ENCODE results near the gene DIS3L2.

DIS3L2 gene

DNA sequence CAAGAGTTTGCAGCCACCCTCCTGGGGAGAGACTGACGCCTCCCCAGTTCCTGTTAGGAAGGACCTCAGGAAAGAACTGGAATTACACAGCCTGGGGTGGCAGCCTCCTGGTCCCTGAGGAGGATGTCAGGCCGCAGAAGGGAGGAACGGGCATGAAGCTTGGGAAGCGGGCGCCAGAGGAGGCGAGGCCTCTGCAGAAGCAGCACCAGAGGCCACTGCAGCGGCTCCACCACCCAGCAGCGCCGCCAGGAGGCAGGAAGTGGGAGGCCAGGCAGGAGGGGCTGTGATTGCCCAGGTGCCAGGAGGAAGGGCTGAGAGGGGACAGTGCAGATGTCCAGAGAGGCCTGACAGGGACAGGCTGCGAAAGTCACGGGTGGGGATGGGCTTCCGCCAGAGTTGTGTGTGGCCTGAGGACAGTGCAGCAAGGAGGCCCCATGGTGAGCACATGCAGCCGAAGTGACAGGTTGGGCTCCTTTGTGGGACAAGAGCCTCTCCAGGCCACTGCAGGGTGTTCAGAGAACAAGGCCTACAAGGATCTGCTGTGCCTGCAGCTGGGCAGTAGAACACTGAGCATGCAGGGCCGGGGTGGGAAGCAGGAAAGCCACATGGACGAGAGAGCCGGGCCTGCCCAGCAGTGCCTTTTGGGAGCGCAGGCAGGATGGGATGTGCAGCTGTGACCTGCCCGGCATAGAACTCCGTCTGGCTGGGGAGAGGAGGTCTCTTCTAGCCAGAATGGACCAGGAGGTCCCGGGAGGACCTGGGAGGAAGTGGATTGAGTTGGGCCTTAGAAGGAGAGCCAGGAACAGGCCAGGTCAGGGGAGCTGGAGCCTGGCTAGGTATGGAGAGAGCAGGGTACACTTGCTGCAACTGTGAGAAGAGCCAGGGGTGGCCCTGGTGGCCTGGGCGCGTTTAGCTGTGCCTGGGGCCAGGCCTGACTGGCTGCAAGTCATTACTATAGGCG lies 377.9 kb downstream of the DIS3L2 start:
- TF ChIP-seq, protein P1, sequence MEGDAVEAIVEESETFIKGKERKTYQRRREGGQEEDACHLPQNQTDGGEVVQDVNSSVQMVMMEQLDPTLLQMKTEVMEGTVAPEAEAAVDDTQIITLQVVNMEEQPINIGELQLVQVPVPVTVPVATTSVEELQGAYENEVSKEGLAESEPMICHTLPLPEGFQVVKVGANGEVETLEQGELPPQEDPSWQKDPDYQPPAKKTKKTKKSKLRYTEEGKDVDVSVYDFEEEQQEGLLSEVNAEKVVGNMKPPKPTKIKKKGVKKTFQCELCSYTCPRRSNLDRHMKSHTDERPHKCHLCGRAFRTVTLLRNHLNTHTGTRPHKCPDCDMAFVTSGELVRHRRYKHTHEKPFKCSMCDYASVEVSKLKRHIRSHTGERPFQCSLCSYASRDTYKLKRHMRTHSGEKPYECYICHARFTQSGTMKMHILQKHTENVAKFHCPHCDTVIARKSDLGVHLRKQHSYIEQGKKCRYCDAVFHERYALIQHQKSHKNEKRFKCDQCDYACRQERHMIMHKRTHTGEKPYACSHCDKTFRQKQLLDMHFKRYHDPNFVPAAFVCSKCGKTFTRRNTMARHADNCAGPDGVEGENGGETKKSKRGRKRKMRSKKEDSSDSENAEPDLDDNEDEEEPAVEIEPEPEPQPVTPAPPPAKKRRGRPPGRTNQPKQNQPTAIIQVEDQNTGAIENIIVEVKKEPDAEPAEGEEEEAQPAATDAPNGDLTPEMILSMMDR (IDR thresholded peaks at IDR 0.05; ENCODE audit: control extremely low read depth, extremely low read depth, low read depth, missing control alignments): no peak
- CTCF ChIA-PET: interaction anchor here (0.8 to 0.9 kb wide), 2 partner anchors 13 to 23 kb away, joined by 3 read pairs; no protein-coding TSS in a partner anchor

DNA sequence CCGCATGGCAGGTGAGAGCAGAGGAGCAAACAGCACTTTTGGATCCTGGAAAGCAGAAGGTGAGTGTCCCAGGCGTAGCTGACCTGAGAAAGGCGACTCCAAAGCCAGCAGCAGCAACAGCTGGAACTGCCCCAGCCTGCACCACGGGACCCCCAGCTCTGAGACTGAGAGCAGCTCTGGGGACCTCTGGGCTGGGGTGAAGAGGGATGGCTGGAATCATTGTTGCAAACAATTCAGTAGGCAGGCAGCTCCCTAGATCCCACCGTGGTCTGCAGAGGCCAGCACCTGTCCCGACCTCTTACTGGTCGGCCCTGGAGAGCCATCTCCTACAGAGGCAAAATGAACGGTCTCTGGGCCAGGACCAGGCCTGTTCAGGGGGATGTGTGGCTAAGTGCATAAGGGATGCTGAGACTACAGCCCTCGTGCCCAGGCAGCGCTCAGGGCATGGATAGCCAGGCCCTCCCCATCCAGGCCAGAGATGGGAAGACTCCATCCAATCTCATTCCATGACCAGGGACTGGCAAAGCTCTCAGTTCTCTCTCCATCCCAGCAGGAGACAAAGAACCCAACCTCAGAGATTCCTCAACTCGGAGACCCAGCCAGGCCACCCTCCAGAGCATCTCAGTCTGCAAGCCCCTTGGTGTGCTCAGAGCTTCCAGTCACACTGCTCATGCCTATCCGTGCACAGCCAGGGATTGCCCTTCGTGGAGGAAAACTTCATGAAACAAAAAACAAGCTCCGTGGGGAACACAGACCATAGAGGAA lies 378.8 kb downstream of the DIS3L2 start:
- no peak for DNase-seq (ENCODE audit: extremely low spot score)
- TF ChIP-seq, protein P1 (IDR thresholded peaks at IDR 0.05; ENCODE audit: control extremely low read depth, extremely low read depth, low read depth, missing control alignments): no peak
- POLR2A ChIA-PET: no interaction called here
- CTCF ChIA-PET: interaction anchor here (0.7 to 1.6 kb wide), 6 partner anchors 14 to 416 kb away, joined by 3 to 5 read pairs (median 4); no protein-coding TSS in a partner anchor

More for the DNA sequence above, 377.9 kb downstream of the DIS3L2 start:
- POLR2A ChIA-PET: no interaction called here
- no peak for DNase-seq (ENCODE audit: extremely low spot score)

DNA sequence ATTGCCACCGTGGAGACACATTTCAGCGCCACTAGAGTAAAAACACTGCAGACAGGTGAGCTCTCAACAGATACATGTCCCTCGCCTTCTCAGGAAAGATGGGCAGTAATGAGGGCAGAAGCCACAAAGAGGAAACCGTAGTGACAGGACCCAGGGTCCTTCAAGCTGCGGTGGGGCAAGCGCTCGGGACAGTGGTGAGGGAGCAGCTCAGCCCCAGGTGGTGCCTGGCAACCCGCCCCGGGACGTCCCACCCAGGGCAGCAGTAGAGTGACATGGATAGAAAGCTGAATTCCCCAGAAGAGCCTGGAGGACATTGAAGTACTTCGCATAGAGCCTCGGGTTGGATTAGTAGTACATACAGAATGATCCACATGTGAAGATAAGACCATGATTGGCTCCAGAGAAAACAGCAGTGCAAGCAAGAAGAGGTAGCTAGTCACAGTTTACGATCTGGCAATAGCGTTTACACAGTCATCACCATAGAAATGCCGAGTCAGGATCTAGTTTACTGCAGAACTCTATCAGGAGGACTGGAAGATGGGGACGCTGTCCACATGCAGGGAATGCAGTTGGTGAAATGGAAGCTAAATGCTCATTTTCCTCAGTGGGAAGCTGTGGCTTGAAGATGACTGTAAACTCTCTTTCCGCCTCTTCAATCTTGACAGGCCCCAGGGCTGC lies 379.7 kb downstream of the DIS3L2 start:
- POLR2A ChIA-PET: no interaction called here
- TF ChIP-seq, protein P1 (IDR thresholded peaks at IDR 0.05; ENCODE audit: control extremely low read depth, extremely low read depth, low read depth, missing control alignments): no peak
- no peak for DNase-seq (ENCODE audit: extremely low spot score)
- CTCF ChIA-PET: interaction anchor here (1.1 to 1.6 kb wide), 5 partner anchors 15 to 103 kb away, joined by 3 to 5 read pairs (median 4); no protein-coding TSS in a partner anchor

DNA sequence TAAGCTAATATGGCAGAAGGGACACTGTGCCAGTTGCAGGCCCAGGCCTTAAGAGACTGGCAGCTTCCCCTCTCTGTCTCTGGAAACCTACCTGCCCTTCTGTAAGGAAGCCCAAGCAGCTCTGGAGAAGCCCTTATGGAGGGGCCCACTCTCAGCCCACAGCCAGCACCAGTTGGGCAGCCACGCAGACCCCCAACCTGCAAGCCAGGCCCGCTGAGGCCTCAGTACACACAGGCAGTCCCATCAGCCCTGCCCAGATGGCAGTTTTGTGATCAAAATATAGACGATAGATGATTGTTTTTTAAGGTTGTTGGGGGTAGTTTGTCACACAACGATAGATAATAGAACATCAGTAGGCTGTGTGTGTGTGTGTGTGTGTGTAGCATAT lies 380.2 kb downstream of the DIS3L2 start:
- ChIA-PET CTCF (interaction anchor here (1.1 to 1.6 kb wide), 5 partner anchors 16 to 103 kb away, joined by 3 to 5 read pairs (median 4); no protein-coding TSS in a partner anchor), POLR2A (no interaction called here)
- TF ChIP-seq, protein P1 (IDR thresholded peaks at IDR 0.05; ENCODE audit: control extremely low read depth, extremely low read depth, low read depth, missing control alignments): no peak
- no peak for DNase-seq (ENCODE audit: extremely low spot score)

DNA sequence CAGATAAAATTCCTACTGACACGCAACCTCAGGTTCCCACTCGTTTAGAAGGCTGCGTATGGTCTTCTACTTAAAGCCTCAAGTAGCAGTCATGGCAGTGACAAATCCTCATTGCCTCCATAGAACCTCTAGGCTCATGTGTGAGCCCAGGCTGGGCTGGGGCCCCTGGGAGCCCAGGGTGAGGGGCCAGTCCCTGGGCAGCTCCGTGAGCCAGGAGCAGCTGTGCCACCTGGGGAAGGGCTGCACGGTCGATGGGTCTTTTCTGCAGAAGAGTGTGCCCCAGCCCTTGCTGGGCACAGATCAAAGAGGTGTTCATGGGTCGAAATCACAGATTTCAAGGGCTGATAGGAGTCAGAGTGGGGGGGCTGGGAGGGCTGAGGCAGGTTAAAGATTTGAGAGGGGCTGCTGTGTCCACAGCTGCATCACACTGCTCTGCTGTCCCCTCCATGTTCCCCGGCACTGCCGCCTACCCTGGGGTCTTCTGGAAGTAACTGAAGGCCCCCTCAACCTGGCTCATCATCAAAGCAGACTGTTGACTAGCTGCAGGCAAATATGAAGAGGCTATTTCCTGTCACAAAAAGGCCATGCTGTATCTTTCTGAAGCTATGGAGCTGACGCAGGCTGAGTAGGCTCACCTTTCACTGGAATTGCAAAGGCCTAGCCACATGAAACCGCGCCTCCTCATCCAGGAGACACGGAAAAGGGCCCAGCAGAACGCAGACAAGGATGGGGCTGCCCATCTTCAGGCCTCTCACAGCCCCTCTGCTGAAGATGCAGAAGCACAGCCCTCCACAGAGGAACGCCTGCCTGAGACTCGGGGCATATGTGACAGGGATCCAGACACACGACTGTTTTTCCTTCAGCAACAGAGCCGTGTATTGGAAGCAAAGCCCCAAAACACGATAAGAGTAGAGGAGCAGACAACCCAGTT lies 381.4 kb downstream of the DIS3L2 start:
- no peak for DNase-seq (ENCODE audit: extremely low spot score)
- POLR2A ChIA-PET: no interaction called here
- CTCF ChIA-PET: interaction anchor here (1.1 to 2.1 kb wide), 2 partner anchors 12 to 16 kb away, joined by 3 to 7 read pairs; no protein-coding TSS in a partner anchor
- TF ChIP-seq, protein P1 (IDR thresholded peaks at IDR 0.05; ENCODE audit: control extremely low read depth, extremely low read depth, low read depth, missing control alignments): no peak
